ENCODE data around the gene NLGN4Y.

- TF ChIP-seq POLR2AphosphoS5 (IDR thresholded peaks at IDR 0.05) = no peak
- TF ChIP-seq EP300 (IDR thresholded peaks at IDR 0.05) = no peak
- TF ChIP-seq, protein P1, sequence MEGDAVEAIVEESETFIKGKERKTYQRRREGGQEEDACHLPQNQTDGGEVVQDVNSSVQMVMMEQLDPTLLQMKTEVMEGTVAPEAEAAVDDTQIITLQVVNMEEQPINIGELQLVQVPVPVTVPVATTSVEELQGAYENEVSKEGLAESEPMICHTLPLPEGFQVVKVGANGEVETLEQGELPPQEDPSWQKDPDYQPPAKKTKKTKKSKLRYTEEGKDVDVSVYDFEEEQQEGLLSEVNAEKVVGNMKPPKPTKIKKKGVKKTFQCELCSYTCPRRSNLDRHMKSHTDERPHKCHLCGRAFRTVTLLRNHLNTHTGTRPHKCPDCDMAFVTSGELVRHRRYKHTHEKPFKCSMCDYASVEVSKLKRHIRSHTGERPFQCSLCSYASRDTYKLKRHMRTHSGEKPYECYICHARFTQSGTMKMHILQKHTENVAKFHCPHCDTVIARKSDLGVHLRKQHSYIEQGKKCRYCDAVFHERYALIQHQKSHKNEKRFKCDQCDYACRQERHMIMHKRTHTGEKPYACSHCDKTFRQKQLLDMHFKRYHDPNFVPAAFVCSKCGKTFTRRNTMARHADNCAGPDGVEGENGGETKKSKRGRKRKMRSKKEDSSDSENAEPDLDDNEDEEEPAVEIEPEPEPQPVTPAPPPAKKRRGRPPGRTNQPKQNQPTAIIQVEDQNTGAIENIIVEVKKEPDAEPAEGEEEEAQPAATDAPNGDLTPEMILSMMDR (IDR thresholded peaks at IDR 0.05) = no peak
- no peak for TF ChIP-seq POLR2A (IDR thresholded peaks at IDR 0.05)
Measured at GRCh38 chrY:14523491-14524271, 648 bp upstream of the NLGN4Y start.

Data from stomach (tissue), 4 donors.